ENCODE data around the gene IL23A.
"Not testable (repeated sequence)": the region's sequence is repeated elsewhere in the genome, so short reads cannot be mapped to it uniquely, and the experiment has no call there.

The IL23A gene

DNA sequence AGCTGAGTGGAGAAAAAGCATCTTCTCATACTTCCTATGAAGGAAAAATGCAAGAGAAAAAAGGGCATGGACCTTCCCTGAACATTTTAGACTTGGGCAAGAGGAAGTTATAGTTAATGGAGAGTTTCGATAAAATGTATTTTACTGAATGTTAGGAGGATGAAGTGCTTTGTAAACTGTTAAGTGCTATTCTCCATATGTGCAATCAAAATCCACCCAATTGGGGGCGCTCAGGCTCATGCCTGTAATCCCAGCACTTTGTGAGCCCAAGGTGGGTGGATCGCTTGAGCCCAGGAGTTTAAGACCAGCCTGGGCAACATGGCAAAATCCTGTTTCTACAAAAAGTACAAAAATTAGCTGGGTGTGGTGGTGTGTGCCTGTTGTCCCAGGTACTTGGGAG lies 21.0 kb upstream of the IL23A start:
- no peaks in the 10 kb centered on the region for H4K20me1 ChIP-seq (ENCODE audit: control insufficient read depth, insufficient read depth, low read depth, low read length)

DNA sequence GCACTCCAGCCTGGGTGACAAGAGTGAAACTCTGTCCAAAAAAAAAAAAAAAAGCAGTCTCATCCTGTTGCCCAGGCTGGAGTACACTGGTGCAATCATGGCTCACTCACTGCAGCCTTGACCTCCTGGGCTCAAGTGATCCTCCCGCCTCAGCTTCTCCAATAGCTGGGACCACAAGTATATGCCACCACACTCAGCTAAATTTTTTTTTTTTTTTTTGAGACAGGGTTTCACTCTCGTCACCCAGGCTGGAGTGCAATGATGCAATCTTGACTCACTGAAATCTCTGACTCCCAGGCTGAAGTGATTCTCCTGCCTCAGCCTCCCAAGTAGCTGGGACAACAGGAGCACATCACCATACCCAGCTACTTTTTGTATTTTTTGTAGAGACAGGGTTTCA lies 17.7 kb upstream of the IL23A start:
- Histone ChIP-seq H3K9me2 (replicated peaks; ENCODE audit: control insufficient read depth, low read length) (no peaks in the 10 kb centered on the region), H3K9me3 (ENCODE audit: control insufficient read depth, insufficient read depth, low read length) (no peaks in the 10 kb centered on the region), H3K4me2 (ENCODE audit: low read length) (no peak overlapping the region), H3K4me1 (ENCODE audit: control insufficient read depth, low read length) (peaks cover 13% of the 10 kb centered on the region), H3K27me3 (ENCODE audit: control insufficient read depth, low read length) (no peaks in the 10 kb centered on the region), H3K4me3 (ENCODE audit: low read length) (no peak overlapping the region), H3K79me2 (ENCODE audit: control insufficient read depth, low read length) (0 out of 2 replicates have a peak, but pooled peaks cover 3% of the 10 kb centered on the region), H4K20me1 (ENCODE audit: control insufficient read depth, insufficient read depth, low read depth, low read length) (no peaks in the 10 kb centered on the region), H3K27ac (ENCODE audit: low read depth, low read length) (no peak overlapping the region), H3K36me3 (ENCODE audit: control insufficient read depth, low read length) (peaks cover 74% of the 10 kb centered on the region), H3F3A (ENCODE audit: control insufficient read depth, insufficient read depth) (0 out of 2 replicates have a peak, but pooled peaks cover 6% of the 10 kb centered on the region)
- TF ChIP-seq, protein P1, sequence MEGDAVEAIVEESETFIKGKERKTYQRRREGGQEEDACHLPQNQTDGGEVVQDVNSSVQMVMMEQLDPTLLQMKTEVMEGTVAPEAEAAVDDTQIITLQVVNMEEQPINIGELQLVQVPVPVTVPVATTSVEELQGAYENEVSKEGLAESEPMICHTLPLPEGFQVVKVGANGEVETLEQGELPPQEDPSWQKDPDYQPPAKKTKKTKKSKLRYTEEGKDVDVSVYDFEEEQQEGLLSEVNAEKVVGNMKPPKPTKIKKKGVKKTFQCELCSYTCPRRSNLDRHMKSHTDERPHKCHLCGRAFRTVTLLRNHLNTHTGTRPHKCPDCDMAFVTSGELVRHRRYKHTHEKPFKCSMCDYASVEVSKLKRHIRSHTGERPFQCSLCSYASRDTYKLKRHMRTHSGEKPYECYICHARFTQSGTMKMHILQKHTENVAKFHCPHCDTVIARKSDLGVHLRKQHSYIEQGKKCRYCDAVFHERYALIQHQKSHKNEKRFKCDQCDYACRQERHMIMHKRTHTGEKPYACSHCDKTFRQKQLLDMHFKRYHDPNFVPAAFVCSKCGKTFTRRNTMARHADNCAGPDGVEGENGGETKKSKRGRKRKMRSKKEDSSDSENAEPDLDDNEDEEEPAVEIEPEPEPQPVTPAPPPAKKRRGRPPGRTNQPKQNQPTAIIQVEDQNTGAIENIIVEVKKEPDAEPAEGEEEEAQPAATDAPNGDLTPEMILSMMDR (IDR thresholded peaks at IDR 0.05; ENCODE audit: low read depth, low read length, poor library complexity, severe bottlenecking), result no peak
- TF ChIP-seq EZH2phosphoT487 (IDR thresholded peaks at IDR 0.05; ENCODE audit: borderline replicate concordance, low read length), result no peak

More for the DNA sequence above, 21.0 kb upstream of the IL23A start:
- TF ChIP-seq, protein P1 (IDR thresholded peaks at IDR 0.05; ENCODE audit: low read depth, low read length, poor library complexity, severe bottlenecking), result peak; percentile 42
- no peak for TF ChIP-seq EZH2phosphoT487 (IDR thresholded peaks at IDR 0.05; ENCODE audit: borderline replicate concordance, low read length)
- no peaks in the 10 kb centered on the region for H3K9me3 ChIP-seq (ENCODE audit: control insufficient read depth, insufficient read depth, low read length)
- H3F3A ChIP-seq (ENCODE audit: control insufficient read depth, insufficient read depth), result 0 out of 2 replicates have a peak, but pooled peaks cover 6% of the 10 kb centered on the region
- no peak overlapping the region for H3K4me3 ChIP-seq (ENCODE audit: low read length)
- no peaks in the 10 kb centered on the region for H3K27me3 ChIP-seq (ENCODE audit: control insufficient read depth, low read length)
- H3K79me2 ChIP-seq (ENCODE audit: control insufficient read depth, low read length), result peaks cover 26% of the 10 kb centered on the region
- no peak overlapping the region for H3K27ac ChIP-seq (ENCODE audit: low read depth, low read length)
- H3K4me1 ChIP-seq (ENCODE audit: control insufficient read depth, low read length), result peaks cover 20% of the 10 kb centered on the region
- no peak overlapping the region for H3K4me2 ChIP-seq (ENCODE audit: low read length)
- peaks cover 55% of the 10 kb centered on the region for H3K36me3 ChIP-seq (ENCODE audit: control insufficient read depth, low read length)
- no peaks in the 10 kb centered on the region for H3K9me2 ChIP-seq (replicated peaks; ENCODE audit: control insufficient read depth, low read length)

DNA sequence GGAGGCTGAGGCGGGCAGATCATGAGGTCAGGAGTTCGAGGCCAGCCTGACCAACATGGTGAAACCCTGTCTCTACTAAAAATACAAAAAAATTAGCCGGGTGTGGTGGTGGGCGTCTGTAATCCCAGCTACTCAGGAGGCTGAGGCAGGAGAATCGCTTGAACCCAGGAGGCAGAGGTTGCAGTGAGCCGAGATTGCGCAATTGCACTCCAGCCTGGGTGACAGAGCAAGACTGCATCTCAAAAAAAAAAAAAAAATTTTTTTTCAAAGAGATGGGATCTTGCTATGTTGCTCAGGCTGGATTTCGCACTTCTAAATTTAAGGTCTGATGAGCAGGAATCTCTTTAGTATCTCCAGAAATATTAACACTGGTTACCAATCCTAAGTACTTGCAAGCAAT lies 17.1 kb upstream of the IL23A start:
- H3K79me2 ChIP-seq (ENCODE audit: control insufficient read depth, low read length); H3K9me3 ChIP-seq (ENCODE audit: control insufficient read depth, insufficient read depth, low read length); H3F3A ChIP-seq (ENCODE audit: control insufficient read depth, insufficient read depth); H3K4me1 ChIP-seq (ENCODE audit: control insufficient read depth, low read length); H3K4me3 ChIP-seq (ENCODE audit: low read length); H3K4me2 ChIP-seq (ENCODE audit: low read length); H3K27me3 ChIP-seq (ENCODE audit: control insufficient read depth, low read length); H3K27ac ChIP-seq (ENCODE audit: low read depth, low read length); H3K9me2 ChIP-seq (replicated peaks; ENCODE audit: control insufficient read depth, low read length); H4K20me1 ChIP-seq (ENCODE audit: control insufficient read depth, insufficient read depth, low read depth, low read length): not testable (repeated sequence)
- H3K36me3 ChIP-seq (ENCODE audit: control insufficient read depth, low read length), result peaks cover 79% of the 10 kb centered on the region

DNA sequence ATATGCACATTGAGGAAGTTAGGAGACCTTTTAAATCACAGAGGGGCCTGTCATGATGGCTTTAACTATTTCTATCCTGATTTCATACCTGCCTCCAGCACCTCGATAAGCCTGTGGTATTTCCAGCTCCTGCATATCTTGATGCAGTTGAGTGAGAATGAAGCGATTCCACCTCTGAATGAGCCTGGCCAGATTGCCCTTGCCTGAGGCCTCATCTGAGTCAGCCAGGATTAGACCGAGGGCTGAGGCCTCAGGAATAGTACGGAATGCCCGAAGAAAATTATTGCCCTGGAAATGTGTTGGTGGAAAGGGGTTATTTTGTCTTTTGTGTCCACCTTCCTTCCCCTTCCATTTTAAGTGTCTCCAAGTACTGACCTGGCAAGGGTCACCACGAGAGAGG lies 14.5 kb upstream of the IL23A start:
- Histone ChIP-seq H3K27me3 (ENCODE audit: control insufficient read depth, low read length) (no peaks in the 10 kb centered on the region), H3K4me3 (ENCODE audit: low read length) (no peak overlapping the region), H3K79me2 (ENCODE audit: control insufficient read depth, low read length) (no peaks in the 10 kb centered on the region), H3K27ac (ENCODE audit: low read depth, low read length) (no peak overlapping the region), H3K4me2 (ENCODE audit: low read length) (no peak overlapping the region), H3K36me3 (ENCODE audit: control insufficient read depth, low read length) (peaks cover 81% of the 10 kb centered on the region), H3K4me1 (ENCODE audit: control insufficient read depth, low read length) (no peaks in the 10 kb centered on the region), H3F3A (ENCODE audit: control insufficient read depth, insufficient read depth) (no peaks in the 10 kb centered on the region), H3K9me2 (replicated peaks; ENCODE audit: control insufficient read depth, low read length) (no peaks in the 10 kb centered on the region), H3K9me3 (ENCODE audit: control insufficient read depth, insufficient read depth, low read length) (no peaks in the 10 kb centered on the region), H4K20me1 (ENCODE audit: control insufficient read depth, insufficient read depth, low read depth, low read length) (no peaks in the 10 kb centered on the region)
- TF ChIP-seq, protein P1 (IDR thresholded peaks at IDR 0.05; ENCODE audit: low read depth, low read length, poor library complexity, severe bottlenecking), result no peak
- no peak for TF ChIP-seq EZH2phosphoT487 (IDR thresholded peaks at IDR 0.05; ENCODE audit: borderline replicate concordance, low read length)
